Activated CD4-positive, alpha-beta T cell treated with anti-CD3 and anti-CD28 coated beads, Interleukin-2, amount 50 U/mL, for 24 hours (primary cell): ENCODE results near the gene CDCP2.
"Not testable (repeated sequence)": the region's sequence is repeated elsewhere in the genome, so short reads cannot be mapped to it uniquely, and the experiment has no call there.

Experiments
- DNase-seq, 2 donors: peaks; one replicate each; pipeline ENCODE4 v3.0.0-alpha.2; 2020; ENCODE audit warnings: low read depth in 1 of 2, low spot score in 1 of 2

The CDCP2 gene

GRCh38 chr1:54094730-54095105, 58.1 kb downstream of the CDCP2 start:
- not testable (repeated sequence) for DNase-seq

GRCh38 chr1:54094001-54094729, 58.6 kb downstream of the CDCP2 start:
- DNase-seq: no peak

DNA sequence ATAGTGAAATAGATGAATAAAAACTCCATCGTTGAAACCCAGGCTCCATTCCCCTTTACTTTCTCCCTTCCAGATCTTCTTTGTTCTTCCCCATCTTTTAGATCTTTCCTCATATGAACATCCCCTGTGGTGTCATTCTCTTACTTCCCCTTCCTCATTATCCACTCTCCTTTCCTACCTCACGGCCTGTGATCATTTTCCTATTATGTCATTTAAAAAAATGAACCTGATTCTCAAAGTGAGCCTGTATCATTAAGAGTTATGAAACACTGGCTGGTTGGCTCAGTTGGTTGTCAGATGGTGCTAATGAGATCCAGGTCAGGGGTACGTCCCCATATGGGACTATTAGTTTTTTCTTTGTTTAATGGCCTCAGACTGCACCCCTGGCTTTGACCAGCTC, 61.1 kb downstream of the CDCP2 start:
- DNase-seq: no peak

DNA sequence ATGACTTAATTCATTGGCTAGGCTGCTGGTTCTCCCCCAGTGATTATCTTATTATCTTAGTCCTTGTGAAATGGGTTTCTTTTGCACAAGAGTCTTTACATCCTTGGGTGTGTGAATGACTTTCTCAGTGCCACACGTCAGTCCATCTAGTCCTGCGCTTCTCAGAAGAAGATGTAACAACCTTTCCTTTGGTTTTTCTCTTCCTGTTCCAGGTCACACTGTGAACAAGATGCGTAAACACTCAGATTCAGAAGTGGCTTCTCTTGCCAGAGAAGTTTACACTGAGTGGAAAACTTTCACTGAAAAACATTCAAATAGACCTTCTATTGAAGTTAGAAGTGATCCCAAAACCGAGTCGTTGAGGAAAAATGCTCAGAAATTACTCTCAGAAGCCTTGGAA, 64.4 kb downstream of the CDCP2 start:
- no peak for DNase-seq

- DNase-seq: no peak
These were observed 66.0 kb downstream of the CDCP2 start for GRCh38 chr1:54086754-54087153.

- no peak for DNase-seq
These were observed 68.0 kb downstream of the CDCP2 start for GRCh38 chr1:54084794-54085193.
